ENCODE measurements around the gene RNF14. TPM values are rescaled to one million over a fixed set of nuclear protein-coding genes. Genes with fewer than 3 reads are reported as not detected.

RNF14 gene
- total RNA-seq, 1 donor from 2014 or later = 60.8 TPM

GRCh38 chr5:141933151-141933550 is 35.8 kb upstream of the RNF14 start:
- no peak for TF ChIP-seq CTCF (IDR thresholded peaks at IDR 0.05; ENCODE audit: partially characterized antibody, unreplicated experiment)
- no peak for DNase-seq
- H3K27ac Mint-ChIP-seq (ENCODE audit: unreplicated experiment) = no peak overlapping the region
- no peaks in the 10 kb centered on the region for H3K36me3 Mint-ChIP-seq (ENCODE audit: unreplicated experiment)
- peaks cover 5% of the 10 kb centered on the region for H3K9me3 Mint-ChIP-seq (ENCODE audit: unreplicated experiment)
- H3K4me3 Mint-ChIP-seq (ENCODE audit: unreplicated experiment) = no peak overlapping the region
- H3K27me3 Mint-ChIP-seq (ENCODE audit: unreplicated experiment) = peaks cover 1% of the 10 kb centered on the region
- H3K4me1 Mint-ChIP-seq (ENCODE audit: low read depth, unreplicated experiment) = no peaks in the 10 kb centered on the region

GRCh38 chr5:141934099-141934844 is 34.6 kb upstream of the RNF14 start:
- H3K9me3 Mint-ChIP-seq (ENCODE audit: unreplicated experiment) = peaks cover 6% of the 10 kb centered on the region
- no peaks in the 10 kb centered on the region for H3K4me1 Mint-ChIP-seq (ENCODE audit: low read depth, unreplicated experiment)
- DNase-seq = no peak
- no peak for TF ChIP-seq CTCF (IDR thresholded peaks at IDR 0.05; ENCODE audit: partially characterized antibody, unreplicated experiment)
- H3K27me3 Mint-ChIP-seq (ENCODE audit: unreplicated experiment) = peaks cover 1% of the 10 kb centered on the region
- H3K4me3 Mint-ChIP-seq (ENCODE audit: unreplicated experiment) = no peak overlapping the region
- H3K36me3 Mint-ChIP-seq (ENCODE audit: unreplicated experiment) = no peaks in the 10 kb centered on the region
- H3K27ac Mint-ChIP-seq (ENCODE audit: unreplicated experiment) = no peak overlapping the region

DNA sequence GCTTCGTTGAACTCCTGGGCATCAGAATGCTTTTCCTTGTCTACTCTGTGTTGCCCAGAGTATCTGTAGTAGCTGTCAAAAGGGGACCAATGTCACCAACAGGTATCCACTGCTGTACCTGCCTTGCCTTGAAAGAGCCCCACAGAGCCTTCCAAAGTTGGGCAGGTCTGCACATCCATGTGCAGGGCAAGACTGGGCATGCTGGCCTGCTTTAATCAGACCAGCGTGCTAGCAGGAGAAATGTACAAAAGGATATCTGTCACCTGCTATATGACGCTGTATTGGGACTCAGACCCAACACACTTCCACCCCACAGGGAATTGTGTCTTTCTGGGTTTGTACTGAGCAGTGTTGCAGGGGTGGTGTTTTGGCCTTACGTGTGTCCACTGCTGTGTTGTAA is 33.4 kb upstream of the RNF14 start:
- no peak for TF ChIP-seq CTCF (IDR thresholded peaks at IDR 0.05; ENCODE audit: partially characterized antibody, unreplicated experiment)
- Mint-ChIP-seq H3K4me3 (ENCODE audit: unreplicated experiment) (no peak overlapping the region), H3K9me3 (ENCODE audit: unreplicated experiment) (peaks cover 6% of the 10 kb centered on the region), H3K36me3 (ENCODE audit: unreplicated experiment) (no peaks in the 10 kb centered on the region), H3K27ac (ENCODE audit: unreplicated experiment) (no peak overlapping the region), H3K27me3 (ENCODE audit: unreplicated experiment) (peaks cover 1% of the 10 kb centered on the region), H3K4me1 (ENCODE audit: low read depth, unreplicated experiment) (no peaks in the 10 kb centered on the region)
- no peak for DNase-seq

- TF ChIP-seq CTCF (IDR thresholded peaks at IDR 0.05; ENCODE audit: partially characterized antibody, unreplicated experiment) = no peak
- Mint-ChIP-seq H3K4me3 (ENCODE audit: unreplicated experiment) (peak overlapping the region; percentile 34), H3K4me1 (ENCODE audit: low read depth, unreplicated experiment) (peaks cover 35% of the 10 kb centered on the region), H3K27ac (ENCODE audit: unreplicated experiment) (no peak overlapping the region), H3K27me3 (ENCODE audit: unreplicated experiment) (no peaks in the 10 kb centered on the region), H3K9me3 (ENCODE audit: unreplicated experiment) (peaks cover 1% of the 10 kb centered on the region), H3K36me3 (ENCODE audit: unreplicated experiment) (no peaks in the 10 kb centered on the region)
- no peak for DNase-seq
Measured at GRCh38 chr5:141940695-141941271, 28.1 kb upstream of the RNF14 start.

DNA sequence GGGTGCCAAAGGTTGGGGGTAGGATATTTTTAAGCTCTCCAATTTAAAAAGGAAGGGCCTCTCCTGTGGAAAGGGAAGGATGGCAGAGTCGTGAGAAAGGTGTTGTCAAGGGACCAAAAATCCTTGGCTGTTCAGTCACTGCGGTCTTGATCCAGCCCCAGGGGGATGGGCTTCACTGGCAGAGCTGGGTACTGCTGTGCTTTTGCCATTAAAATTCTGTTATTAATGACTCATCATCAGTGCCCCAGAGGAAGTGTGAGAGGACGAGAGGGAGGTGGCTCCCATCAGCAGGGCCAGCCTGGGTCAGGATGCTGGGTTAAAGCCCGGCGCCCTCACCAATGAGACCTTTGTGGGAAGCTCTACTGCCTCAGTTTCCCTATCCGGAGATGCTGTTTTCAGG is 27.6 kb upstream of the RNF14 start:
- Mint-ChIP-seq H3K36me3 (ENCODE audit: unreplicated experiment) (no peaks in the 10 kb centered on the region), H3K27me3 (ENCODE audit: unreplicated experiment) (no peaks in the 10 kb centered on the region), H3K9me3 (ENCODE audit: unreplicated experiment) (peaks cover 1% of the 10 kb centered on the region), H3K27ac (ENCODE audit: unreplicated experiment) (no peak overlapping the region), H3K4me3 (ENCODE audit: unreplicated experiment) (no peak overlapping the region), H3K4me1 (ENCODE audit: low read depth, unreplicated experiment) (peaks cover 35% of the 10 kb centered on the region)
- no peak for DNase-seq
- no peak for TF ChIP-seq CTCF (IDR thresholded peaks at IDR 0.05; ENCODE audit: partially characterized antibody, unreplicated experiment)
